GM10266 (cell line): ENCODE measurements around the gene OR10J1.

ENCODE experiments used
- DNase-seq: peaks from one replicate; pipeline ENCODE4 v3.0.0; 2012; ENCODE audit errors: extremely low spot score
- TF ChIP-seq, protein P1 (sequence below): IDR thresholded peaks from 2 replicates; pipeline ENCODE4 v1.5.1; 2012; ENCODE audit warnings: mild to moderate bottlenecking, low read depth; ENCODE audit not compliant: control insufficient read depth, insufficient read depth; ENCODE audit errors: missing control alignments

Gene OR10J1, protein sequence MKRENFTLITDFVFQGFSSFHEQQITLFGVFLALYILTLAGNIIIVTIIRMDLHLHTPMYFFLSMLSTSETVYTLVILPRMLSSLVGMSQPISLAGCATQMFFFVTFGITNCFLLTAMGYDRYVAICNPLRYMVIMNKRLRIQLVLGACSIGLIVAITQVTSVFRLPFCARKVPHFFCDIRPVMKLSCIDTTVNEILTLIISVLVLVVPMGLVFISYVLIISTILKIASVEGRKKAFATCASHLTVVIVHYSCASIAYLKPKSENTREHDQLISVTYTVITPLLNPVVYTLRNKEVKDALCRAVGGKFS

DNA sequence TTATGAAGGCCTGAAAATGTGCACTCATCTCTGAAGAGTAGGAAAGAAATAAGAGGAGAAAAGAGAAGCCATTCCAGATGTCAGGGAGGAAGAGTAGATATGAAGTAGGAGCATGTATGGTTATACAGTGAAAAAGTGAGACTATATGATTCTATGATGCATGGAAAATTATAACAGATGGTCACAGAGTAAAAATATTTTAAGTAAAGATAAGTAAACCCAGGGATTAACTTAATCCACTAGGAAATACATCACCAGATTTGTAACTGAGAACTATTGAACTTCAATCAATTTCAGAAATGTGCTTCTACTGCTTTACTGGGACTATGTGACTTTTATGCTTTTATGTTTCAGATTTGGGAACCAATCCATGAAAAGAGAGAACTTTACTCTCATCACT, at the start of gene OR10J1:
TSS of gene OR10J1 (plus strand) at position 301 of the 400 bp plus-strand sequence. CDS start at position 371, 70 bp downstream.
- no peak for DNase-seq
- TF ChIP-seq, protein P1, sequence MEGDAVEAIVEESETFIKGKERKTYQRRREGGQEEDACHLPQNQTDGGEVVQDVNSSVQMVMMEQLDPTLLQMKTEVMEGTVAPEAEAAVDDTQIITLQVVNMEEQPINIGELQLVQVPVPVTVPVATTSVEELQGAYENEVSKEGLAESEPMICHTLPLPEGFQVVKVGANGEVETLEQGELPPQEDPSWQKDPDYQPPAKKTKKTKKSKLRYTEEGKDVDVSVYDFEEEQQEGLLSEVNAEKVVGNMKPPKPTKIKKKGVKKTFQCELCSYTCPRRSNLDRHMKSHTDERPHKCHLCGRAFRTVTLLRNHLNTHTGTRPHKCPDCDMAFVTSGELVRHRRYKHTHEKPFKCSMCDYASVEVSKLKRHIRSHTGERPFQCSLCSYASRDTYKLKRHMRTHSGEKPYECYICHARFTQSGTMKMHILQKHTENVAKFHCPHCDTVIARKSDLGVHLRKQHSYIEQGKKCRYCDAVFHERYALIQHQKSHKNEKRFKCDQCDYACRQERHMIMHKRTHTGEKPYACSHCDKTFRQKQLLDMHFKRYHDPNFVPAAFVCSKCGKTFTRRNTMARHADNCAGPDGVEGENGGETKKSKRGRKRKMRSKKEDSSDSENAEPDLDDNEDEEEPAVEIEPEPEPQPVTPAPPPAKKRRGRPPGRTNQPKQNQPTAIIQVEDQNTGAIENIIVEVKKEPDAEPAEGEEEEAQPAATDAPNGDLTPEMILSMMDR = no peak

DNA sequence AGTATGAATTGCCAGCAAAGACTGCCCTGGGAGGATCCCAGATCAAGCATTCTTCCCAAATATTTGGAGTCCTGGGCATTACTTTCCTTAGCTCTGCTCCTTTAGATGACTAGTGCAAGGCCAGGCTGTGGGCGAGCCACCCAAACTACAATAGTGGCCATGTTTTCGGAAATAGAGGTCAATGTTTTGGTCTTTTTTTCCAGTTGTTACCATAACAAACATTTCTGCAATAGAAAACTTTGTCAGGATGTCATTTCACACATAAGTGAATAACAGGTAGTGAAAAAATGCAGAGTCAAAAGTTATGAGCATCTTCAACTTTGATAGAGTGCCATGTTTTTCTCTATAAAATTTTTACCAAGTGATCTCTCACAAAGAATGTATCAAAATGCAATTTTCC, 32.7 kb upstream of the OR10J1 start:
- no peak for DNase-seq
- TF ChIP-seq, protein P1 = no peak

DNA sequence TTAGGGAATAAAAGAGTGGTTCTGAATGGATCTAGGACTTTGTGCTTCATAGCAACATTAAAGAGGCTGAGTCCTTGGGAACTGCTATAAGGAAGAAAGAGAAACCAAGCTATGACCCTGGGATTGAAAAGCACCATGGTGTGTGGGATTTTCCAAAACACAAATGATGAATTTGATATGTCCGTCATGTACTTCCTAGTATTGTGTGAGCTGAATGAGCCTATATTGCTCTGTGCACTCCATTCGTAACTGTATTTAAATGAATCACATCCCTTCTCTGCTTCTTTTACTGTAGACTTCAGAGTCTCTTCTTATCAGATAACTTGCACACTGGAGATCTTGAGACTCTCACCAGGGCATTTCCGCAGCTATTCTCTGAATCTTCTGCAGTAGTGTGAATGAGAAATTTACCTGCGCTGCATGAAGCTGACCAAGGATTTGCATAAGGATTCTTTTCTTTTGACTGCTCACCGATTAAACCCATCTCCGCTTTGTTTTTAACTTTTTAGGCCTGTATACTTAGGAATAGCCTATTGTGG, 30.6 kb upstream of the OR10J1 start:
- TF ChIP-seq, protein P1 = no peak

DNA sequence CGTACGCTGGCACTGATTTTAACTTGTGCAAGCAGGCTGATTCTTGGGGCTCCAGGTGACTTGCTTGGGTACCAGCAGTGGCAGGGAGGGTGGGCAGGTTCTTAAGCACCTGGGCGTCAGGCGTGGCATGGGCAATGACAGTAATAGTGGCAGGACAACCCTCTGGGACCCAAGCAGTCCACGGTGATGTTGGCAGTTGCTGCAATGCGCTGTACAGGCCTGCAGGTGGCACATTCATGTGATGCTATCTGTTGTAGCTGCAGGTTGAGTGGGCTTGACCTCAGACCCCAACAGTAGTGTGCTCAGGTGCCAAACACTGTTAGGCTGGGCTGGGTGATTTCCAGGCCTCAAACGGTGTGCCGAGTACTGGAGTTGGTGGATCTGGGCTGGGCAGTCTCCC, 17.7 kb upstream of the OR10J1 start:
- no peak for DNase-seq
- TF ChIP-seq, protein P1 = no peak

More for the DNA sequence above, 30.6 kb upstream of the OR10J1 start:
- no peak for DNase-seq

DNA sequence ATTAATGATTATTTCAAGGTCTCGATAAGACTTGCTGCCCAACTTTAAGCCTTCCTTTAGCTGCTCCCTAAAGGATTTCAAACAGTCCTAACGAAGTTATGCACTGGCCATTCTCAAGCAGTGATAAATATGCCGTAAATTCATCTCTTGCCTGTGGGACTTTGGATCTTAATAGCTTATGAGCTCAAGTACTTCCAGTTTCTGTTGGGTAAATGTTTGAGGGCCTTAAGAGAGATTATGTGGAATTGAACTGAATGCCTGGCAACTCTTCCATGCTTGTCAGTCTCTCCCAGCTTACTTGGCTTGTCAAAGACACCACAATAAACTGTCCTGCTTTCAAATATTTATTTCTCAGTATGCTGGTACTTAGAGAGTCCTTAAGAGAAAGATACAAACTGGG, 11.0 kb upstream of the OR10J1 start:
- TF ChIP-seq, protein P1 = no peak

DNA sequence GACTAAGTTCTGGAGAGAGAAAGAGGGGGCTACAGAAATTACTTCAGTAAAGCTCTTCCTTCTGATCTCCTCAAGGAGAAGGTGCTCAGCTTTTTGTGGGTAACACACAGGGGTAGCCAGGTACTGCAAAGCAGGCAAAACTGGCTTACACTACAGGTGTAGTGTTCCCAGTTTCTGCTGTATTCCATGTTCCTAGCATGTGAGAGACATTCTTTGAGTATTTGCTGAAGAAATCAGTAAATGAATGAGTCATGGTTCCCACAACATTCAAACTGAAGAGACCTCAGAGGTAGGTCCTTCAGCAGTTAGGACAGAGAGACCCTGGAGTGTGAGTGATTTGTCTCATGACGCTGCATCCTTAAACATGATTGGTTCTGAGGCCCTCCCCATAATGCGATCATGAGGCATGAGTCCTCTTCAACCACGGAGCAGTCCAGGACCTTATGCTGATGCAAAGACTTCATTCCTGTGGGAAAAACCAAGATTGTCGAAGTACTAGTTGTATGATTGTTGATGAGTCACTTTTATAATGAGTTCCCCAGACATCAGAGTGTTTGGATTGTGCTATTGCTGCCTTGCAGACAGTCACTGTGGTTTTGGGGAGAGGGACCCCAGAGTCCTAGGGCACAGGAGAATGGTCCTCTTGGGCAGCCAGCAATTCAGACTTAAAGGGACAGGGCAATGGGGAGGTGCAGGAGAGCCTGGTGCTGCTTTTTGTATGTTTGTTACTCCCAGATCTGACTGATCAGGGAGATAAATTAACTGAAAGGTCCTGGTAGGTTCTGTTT, 10.3 kb upstream of the OR10J1 start:
- TF ChIP-seq, protein P1 = no peak
- no peak for DNase-seq

More for the DNA sequence above, 11.0 kb upstream of the OR10J1 start:
- DNase-seq = no peak
